RPMI7951 (cell line): Measurements from ENCODE around the gene SRPK1. TPM values are rescaled to one million over a fixed set of nuclear protein-coding genes. Genes with fewer than 3 reads are reported as not detected.
A peak's percentile ranks its signal among the peaks of the same experiment; 100 is the strongest.
"Not testable (repeated sequence)": the region's sequence is repeated elsewhere in the genome, so short reads cannot be mapped to it uniquely, and the experiment has no call there.

Experiments used
- DNase-seq: peaks from one replicate; pipeline ENCODE4 v3.0.0-alpha.2; 2012; ENCODE audit warnings: low read depth
- total RNA-seq: library from RNA; depleted of rRNA; stranded (reverse); fragments of >200 nt; shearing (Covaris generic); gene quantifications from 2 replicates; pipeline ENCODE4 v1.2.3, GENCODE V29; 2014; rRNA removed

Gene SRPK1
- 62.6 and 64.4 TPM in 2 replicates for total RNA-seq

DNA sequence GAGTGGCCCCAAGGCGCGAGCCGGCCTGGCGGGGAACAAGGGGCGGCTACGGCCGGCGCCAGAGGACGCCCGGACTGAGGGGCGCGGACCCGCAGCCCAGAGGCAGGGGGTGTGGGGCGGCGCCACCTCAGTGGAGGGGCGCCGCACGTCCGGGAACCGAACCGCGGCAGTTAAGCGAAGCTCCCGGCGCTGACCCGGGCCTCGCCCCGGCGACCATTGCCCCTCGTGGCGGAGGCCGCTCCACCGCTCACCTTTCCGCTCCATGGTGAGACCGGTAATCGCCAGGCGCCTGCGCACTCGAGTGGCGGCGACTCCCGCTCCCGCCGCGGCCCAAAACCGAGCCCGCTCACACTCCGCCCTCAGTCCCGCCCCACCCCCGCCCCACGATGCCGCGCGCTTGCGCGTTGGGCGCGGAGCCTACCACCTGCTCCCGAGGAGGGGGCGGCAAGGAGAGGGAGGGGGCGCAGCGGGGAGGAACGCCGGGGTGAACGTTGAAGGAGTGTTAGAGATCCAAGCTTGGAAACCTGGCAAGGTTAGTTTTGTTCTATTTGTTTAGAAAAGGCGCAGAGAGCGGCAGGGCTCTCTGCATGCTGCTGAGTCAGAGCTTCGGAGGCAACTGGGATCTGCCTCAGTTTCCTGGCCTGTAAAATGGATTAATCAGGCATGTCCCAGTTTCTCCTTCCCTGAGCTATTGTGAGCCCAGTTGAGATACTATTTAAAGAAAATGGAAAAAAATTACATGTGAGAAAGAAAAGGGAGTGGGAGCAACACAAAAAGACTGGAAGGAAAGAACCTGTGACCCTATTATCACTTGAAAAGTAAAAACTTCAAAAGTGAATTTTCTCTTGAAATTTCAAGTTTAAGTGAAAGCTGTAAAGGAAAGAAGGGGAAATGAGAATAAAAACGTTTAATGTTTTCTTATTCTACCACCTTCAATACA, at the start of gene SRPK1:
Gene SRPK1 (minus strand): TSS at position 306 of the 940 bp plus-strand sequence. CDS start 42 bp downstream, at position 264.
- peak; percentile 77 for DNase-seq

- peak; percentile 41 for DNase-seq
These were observed 49.3 kb upstream of the SRPK1 start for GRCh38 chr6:35970181-35970580.

GRCh38 chr6:35969646-35970045, 48.7 kb upstream of the SRPK1 start:
- DNase-seq: no peak

GRCh38 chr6:35968821-35969220, 47.9 kb upstream of the SRPK1 start:
- no peak for DNase-seq

- no peak for DNase-seq
These were observed 46.3 kb upstream of the SRPK1 start for GRCh38 chr6:35967076-35967774.

DNA sequence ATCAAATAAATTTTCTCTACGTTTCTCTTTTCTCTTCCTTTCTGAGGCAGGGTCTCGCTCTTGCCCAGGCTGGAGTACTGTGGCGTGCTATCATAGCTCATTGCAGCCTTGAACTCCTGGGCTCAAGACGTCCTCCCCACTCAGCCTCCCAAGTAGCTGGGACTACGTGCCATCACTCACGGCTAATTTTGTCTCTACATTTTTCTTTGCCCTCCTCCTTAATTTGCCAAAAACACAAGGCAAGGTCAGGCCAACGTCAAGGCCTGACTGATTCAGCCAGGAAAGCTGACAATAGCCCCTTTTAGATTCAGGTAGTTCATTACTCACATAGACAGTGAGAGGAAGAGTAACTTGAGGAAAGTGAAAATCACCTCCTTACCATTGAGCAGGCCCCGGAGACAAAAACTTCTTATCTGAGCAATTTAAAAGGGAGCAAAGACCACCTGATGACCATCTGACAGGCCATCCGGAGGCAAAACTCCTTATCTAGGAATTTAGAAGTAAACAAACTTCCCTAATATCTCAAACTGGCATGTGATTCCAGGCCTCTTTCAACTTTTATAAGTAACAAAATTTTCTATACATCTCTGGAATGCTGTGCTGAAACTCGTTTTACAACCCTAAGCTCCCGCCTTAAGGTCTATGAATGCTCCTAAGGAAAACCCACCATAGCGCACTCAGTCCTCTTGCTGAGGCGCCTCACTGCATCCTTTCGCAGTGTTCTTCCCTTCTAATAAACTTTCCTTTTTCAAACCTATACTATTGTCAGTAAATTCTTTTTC, 42.1 kb upstream of the SRPK1 start:
- no peak for DNase-seq

GRCh38 chr6:35960187-35960586, 39.3 kb upstream of the SRPK1 start:
- no peak for DNase-seq

GRCh38 chr6:35955970-35956369, 35.1 kb upstream of the SRPK1 start:
- DNase-seq: no peak

- no peak for DNase-seq
These were observed 34.6 kb upstream of the SRPK1 start for GRCh38 chr6:35955521-35955920.

DNA sequence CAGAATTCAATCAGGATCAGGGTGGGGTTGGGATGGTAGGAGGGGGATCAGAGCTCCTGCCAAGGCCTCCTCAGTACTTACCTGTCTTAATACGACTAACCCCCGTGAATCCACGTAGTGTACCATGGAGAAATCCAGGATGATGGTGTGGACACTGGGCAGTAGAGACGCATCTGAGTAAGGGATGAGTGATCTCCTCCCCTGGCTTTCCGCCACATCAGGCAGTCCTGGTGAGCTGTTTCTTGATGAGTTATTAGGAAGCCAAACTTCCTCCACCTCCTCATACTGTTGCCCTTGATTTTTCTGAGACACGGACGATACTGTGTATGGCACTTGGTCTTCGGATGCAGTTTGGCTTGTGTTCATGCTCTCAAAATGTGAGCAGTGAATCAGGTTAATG, 34.2 kb upstream of the SRPK1 start:
- DNase-seq: peak; percentile 28

- no peak for DNase-seq
These were observed 33.4 kb upstream of the SRPK1 start for GRCh38 chr6:35954333-35954732.

GRCh38 chr6:35948725-35949124, 27.8 kb upstream of the SRPK1 start:
- DNase-seq: peak; percentile 23

DNA sequence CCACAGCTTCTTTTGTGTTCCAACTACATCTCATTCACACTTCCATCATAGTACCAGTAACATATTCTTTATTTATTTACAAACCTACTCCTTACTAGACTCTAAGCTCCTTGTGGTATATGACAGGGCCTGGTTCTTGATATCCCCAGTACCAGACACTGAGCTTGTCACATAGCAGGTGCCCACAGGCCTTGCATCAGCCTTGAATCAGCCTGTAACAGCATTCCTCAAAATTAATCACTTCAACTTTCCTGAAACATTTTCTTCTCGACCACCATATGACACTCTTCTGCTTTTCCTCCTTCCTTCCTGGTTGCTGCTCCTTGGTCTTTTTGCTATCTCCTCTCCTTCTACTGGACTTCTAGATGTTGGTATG, 24.7 kb upstream of the SRPK1 start:
- DNase-seq: no peak

DNA sequence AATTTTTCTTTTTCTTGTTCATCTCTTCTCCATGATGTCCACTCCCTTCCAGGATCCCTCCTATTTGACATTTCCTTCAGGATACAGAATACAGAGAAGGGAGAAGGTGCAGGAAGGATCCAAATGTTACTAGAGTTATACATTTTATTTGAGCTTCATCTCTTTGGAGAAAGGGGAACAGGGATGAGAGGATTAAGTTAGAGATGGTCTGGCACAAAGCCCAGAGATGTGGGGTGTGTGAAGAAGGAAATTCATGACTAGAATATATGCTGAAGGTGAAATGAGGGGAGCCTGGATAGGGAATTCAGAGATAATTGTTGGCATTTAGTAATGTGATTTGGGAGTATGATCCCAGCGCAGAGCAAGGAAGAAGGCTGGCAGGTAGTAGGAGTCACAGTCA, 22.5 kb upstream of the SRPK1 start:
- no peak for DNase-seq

DNA sequence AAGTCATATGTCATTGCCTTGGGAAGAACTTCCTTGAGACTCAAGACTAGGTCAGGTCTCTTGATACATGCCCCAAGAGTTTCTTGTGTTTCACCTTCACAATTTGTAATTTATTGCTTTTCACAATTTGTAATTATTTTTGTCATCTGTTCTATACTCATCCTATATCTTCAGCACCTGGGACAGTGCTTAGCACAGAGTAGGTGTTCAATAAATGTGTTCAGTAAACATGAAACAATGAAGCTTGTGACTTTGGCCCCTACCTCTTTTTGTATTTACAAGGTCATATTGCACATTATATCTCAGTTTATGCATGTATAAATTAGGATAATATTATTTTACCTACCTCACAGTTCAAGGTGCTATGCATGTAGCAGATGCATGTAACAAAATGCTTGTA, 21.5 kb upstream of the SRPK1 start:
- no peak for DNase-seq

- DNase-seq: not testable (repeated sequence)
These were observed 20.3 kb upstream of the SRPK1 start for GRCh38 chr6:35941170-35941569.

DNA sequence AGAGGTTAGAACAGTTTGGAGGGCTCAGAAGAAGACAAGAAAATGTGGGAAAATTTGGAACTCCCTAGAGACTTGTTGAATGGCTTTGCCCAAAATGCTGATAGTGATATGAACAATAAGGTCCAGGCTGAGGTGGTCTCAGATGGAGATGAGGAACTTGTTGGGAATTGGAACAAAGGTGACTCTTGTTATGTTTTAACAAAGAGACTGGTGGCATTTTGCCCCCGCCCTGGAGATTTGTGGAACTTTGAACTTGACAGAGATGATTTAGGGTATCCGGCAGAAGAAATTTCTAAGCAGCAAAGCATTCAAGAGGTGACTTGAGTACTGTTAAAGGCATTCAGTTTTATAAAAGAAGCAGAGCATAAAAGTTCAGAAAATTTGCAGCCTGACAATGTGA, 19.1 kb upstream of the SRPK1 start:
- DNase-seq: not testable (repeated sequence)

- DNase-seq: not testable (repeated sequence)
These were observed 18.4 kb upstream of the SRPK1 start for GRCh38 chr6:35939259-35939658.

- DNase-seq: no peak
These were observed 15.9 kb upstream of the SRPK1 start for GRCh38 chr6:35936681-35937359.

GRCh38 chr6:35935469-35935868, 14.6 kb upstream of the SRPK1 start:
- no peak for DNase-seq

- DNase-seq: no peak
These were observed 12.9 kb upstream of the SRPK1 start for GRCh38 chr6:35933844-35934243.

- DNase-seq: not testable (repeated sequence)
These were observed 11.0 kb upstream of the SRPK1 start for GRCh38 chr6:35931873-35932272.
